ENCODE data around the gene MFAP4. TPM values are rescaled to one million over a fixed set of nuclear protein-coding genes. Genes with fewer than 3 reads are reported as not detected.

MFAP4 gene
- total and polyA plus RNA-seq, 12 donors: 7.2 to 84.5 (median 31.9) TPM

GRCh38 chr17:19339341-19339815 is 47.6 kb downstream of the MFAP4 start:
- Histone ChIP-seq H3K27me3 (no peaks in the 10 kb centered on the region), H3K36me3 (replicated peaks in 1 of 2) (no peaks in the 10 kb centered on the region), H3K4me1 (replicated peaks in 1 of 2) (peaks cover 0 to 19% of the 10 kb centered on the region in 2 donors), H3K4me3 (no peak overlapping the region), H3K9me3 (replicated peaks in 1 of 3) (no peaks in the 10 kb centered on the region), H3K27ac (no peak overlapping the region)
- intact Hi-C loops (cut with DNase I): no loop called here
- DNase-seq: peak in 3 of 7 donors; percentile 9 to 42 (median 10)
- TF ChIP-seq POLR2A (IDR thresholded peaks at IDR 0.05): no peak
- TF ChIP-seq CTCF (IDR thresholded peaks at IDR 0.05): no peak
- 63 to 72% (median 69%) methylated on average over 2 of the region's 2 CpGs for WGBS, 4 donors

- H3K4me1 ChIP-seq (replicated peaks in 1 of 2): peaks cover 0 to 11% of the 10 kb centered on the region in 2 donors
- no peaks in the 10 kb centered on the region for H3K36me3 ChIP-seq (replicated peaks in 1 of 2)
- intact Hi-C loops (cut with DNase I): no loop called here
- H3K4me3 ChIP-seq: no peak overlapping the region
- no peak overlapping the region for H3K27ac ChIP-seq
- no peaks in the 10 kb centered on the region for H3K9me3 ChIP-seq (replicated peaks in 1 of 3)
- no peak for TF ChIP-seq POLR2A (IDR thresholded peaks at IDR 0.05)
- peak; percentile 30 to 81 (median 57) for TF ChIP-seq CTCF (IDR thresholded peaks at IDR 0.05)
- no peaks in the 10 kb centered on the region for H3K27me3 ChIP-seq
- peak; percentile 33 to 85 (median 61) for DNase-seq
- 76 to 96% (median 82%) methylated on average over 4 to 7 of the region's 7 CpGs for whole genome bisulfite sequencing, 4 donors
Observed at GRCh38 chr17:19338031-19338990, 48.7 kb downstream of the MFAP4 start.

GRCh38 chr17:19337712-19338023 is 49.3 kb downstream of the MFAP4 start:
- peaks cover 0 to 11% of the 10 kb centered on the region in 2 donors for H3K4me1 ChIP-seq (replicated peaks in 1 of 2)
- 50 to 93% (median 71%) methylated on average over 2 of the region's 2 CpGs for WGBS, 4 donors
- H3K4me3 ChIP-seq: no peak overlapping the region
- TF ChIP-seq POLR2A (IDR thresholded peaks at IDR 0.05) (no peak), CTCF (IDR thresholded peaks at IDR 0.05) (no peak)
- no peak overlapping the region for H3K27ac ChIP-seq
- no peaks in the 10 kb centered on the region for H3K27me3 ChIP-seq
- no peaks in the 10 kb centered on the region for H3K9me3 ChIP-seq (replicated peaks in 1 of 3)
- H3K36me3 ChIP-seq (replicated peaks in 1 of 2): no peaks in the 10 kb centered on the region
- peak in 2 of 7 donors; percentile 10 to 53 for DNase-seq
- intact Hi-C loops (cut with DNase I): no loop called here

GRCh38 chr17:19336938-19337711 is 49.9 kb downstream of the MFAP4 start:
- Histone ChIP-seq H3K4me1 (replicated peaks in 1 of 2) (peaks cover 0 to 11% of the 10 kb centered on the region in 2 donors), H3K36me3 (replicated peaks in 1 of 2) (no peaks in the 10 kb centered on the region), H3K27ac (peak overlapping the region in 2 of 5 donors; percentile 34 to 37), H3K9me3 (replicated peaks in 1 of 3) (no peaks in the 10 kb centered on the region), H3K4me3 (no peak overlapping the region), H3K27me3 (no peaks in the 10 kb centered on the region)
- intact Hi-C loops (cut with DNase I): no loop called here
- WGBS, 4 donors: 55 to 66% (median 60%) methylated on average over 16 to 21 of the region's 21 CpGs
- peak in 6 of 7 donors; percentile 19 to 94 (median 79) for DNase-seq
- TF ChIP-seq CTCF (IDR thresholded peaks at IDR 0.05) (peak; percentile 7 to 89 (median 62)), POLR2A (IDR thresholded peaks at IDR 0.05) (peak in 1 of 2 donors; percentile 13)
